GM18868 (cell line): ENCODE results near the gene IFNAR2.
A peak's percentile ranks its signal among the peaks of the same experiment; 100 is the strongest.
"Not testable (repeated sequence)": the region's sequence is repeated elsewhere in the genome, so short reads cannot be mapped to it uniquely, and the experiment has no call there.

Source experiments
- ATAC-seq: cut with Tn5 transposase; IDR thresholded peaks from one replicate; pipeline ENCODE4 v1.9.1; 2021; ENCODE audit warnings: mild to moderate bottlenecking, moderate library complexity; ENCODE audit not compliant: unreplicated experiment

The IFNAR2 gene

GRCh38 chr21:33214056-33214455 is 15.7 kb upstream of the IFNAR2 start:
- ATAC-seq = no peak

GRCh38 chr21:33217138-33217520 is 12.6 kb upstream of the IFNAR2 start:
- ATAC-seq = no peak

GRCh38 chr21:33219300-33219699 is 10.4 kb upstream of the IFNAR2 start:
- ATAC-seq = no peak

GRCh38 chr21:33219954-33220353 is 9.8 kb upstream of the IFNAR2 start:
- ATAC-seq = no peak

- ATAC-seq = not testable (repeated sequence)
These were observed 4.4 kb upstream of the IFNAR2 start for GRCh38 chr21:33225376-33225775.

- ATAC-seq = no peak
These were observed 1.3 kb upstream of the IFNAR2 start for GRCh38 chr21:33228455-33228854.

- ATAC-seq = peak; percentile 9
These were observed 497 bp upstream of the IFNAR2 start for GRCh38 chr21:33229099-33229783.

GRCh38 chr21:33230545-33231324 is 997 bp downstream of the IFNAR2 start:
- peak; percentile 27 for ATAC-seq

- ATAC-seq = no peak
These were observed 1.8 kb downstream of the IFNAR2 start for GRCh38 chr21:33231526-33231925.

- no peak for ATAC-seq
These were observed 2.7 kb downstream of the IFNAR2 start for GRCh38 chr21:33232291-33233034.

GRCh38 chr21:33234635-33235520 is 5.1 kb downstream of the IFNAR2 start:
- ATAC-seq = no peak

GRCh38 chr21:33236013-33236686 is 6.4 kb downstream of the IFNAR2 start:
- ATAC-seq = no peak

GRCh38 chr21:33236766-33237165 is 7.0 kb downstream of the IFNAR2 start:
- no peak for ATAC-seq

GRCh38 chr21:33237486-33237885 is 7.7 kb downstream of the IFNAR2 start:
- no peak for ATAC-seq

GRCh38 chr21:33238146-33238545 is 8.4 kb downstream of the IFNAR2 start:
- ATAC-seq = peak; percentile 21

- peak; percentile 81 for ATAC-seq
These were observed 9.0 kb downstream of the IFNAR2 start for GRCh38 chr21:33238565-33239255.

- not testable (repeated sequence) for ATAC-seq
These were observed 9.9 kb downstream of the IFNAR2 start for GRCh38 chr21:33239559-33240127.

- no peak for ATAC-seq
These were observed 10.7 kb downstream of the IFNAR2 start for GRCh38 chr21:33240404-33240803.

- ATAC-seq = no peak
These were observed 12.1 kb downstream of the IFNAR2 start for GRCh38 chr21:33241846-33242245.
